IPS-18c (cell line): ENCODE results near the gene MRPS21.

Experiments
- H3K4me3 ChIP-seq: 2 replicates; pipeline ENCODE4 v1.7.0; 2013; ENCODE audit warnings: low read depth, mild to moderate bottlenecking, low read length, moderate library complexity; ENCODE audit not compliant: insufficient read depth
- H3K9me3 ChIP-seq: one replicate; pipeline ENCODE4 v1.6.1; 2013; ENCODE audit warnings: mild to moderate bottlenecking, low read length, moderate library complexity; ENCODE audit not compliant: control insufficient read depth, insufficient read depth

Gene MRPS21

DNA sequence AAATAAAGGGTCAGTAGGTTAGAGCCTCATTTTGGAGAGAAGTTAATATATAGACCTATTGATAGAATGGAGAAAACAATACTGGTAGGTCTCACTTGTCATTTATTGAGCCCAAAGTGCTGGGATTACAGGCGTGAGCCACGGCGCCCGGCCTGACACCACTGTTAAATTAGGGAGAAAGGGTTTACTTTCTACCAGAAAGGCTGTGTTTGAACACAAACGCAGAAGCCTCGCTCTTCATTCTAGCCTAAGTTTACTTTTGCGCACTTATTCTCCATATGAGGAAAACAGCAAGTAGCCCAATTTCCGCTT lies 27.0 kb downstream of the MRPS21 start:
- H3K9me3 ChIP-seq = no peaks in the 10 kb centered on the region
- no peak overlapping the region; the same call in 1 of the 2 replicates for H3K4me3 ChIP-seq

DNA sequence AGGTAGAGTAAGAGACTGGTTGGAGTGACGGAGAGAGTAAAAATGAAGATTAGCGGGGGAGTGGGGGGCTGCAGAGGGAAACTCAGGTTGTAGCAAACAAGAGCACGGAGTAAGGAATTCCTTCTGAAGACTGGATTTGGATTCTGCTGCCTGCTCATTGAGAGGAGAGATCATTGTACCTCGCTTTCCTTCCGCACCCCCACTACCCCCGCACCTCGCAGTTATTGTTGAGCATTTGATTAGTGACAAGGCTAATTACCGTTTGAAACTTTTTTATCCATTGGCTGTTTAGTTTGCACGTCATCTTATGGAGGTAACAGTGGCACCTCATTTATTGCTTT lies 28.1 kb downstream of the MRPS21 start:
- H3K4me3 ChIP-seq = peak overlapping the region; percentile 69
- H3K9me3 ChIP-seq = no peaks in the 10 kb centered on the region

DNA sequence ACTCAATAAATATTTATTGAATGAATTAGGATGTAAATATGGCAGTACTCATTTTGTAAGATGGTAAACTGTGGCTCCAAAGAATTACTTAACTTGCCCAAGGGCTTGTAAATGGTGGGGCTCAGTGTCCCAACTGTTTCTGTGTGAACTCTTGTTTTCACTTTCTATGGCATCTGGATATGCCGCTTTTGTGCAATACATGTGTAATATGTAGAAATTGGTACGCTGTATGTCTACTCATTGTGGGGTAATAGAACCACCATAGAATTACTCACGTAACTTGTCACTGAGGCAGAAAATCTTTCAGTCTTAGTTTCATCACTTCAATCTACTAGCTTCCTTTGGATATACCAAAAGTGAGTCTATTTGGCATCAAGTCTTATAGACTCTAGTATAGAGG lies 28.6 kb downstream of the MRPS21 start:
- Histone ChIP-seq H3K9me3 (no peaks in the 10 kb centered on the region), H3K4me3 (peak overlapping the region; percentile 69)

DNA sequence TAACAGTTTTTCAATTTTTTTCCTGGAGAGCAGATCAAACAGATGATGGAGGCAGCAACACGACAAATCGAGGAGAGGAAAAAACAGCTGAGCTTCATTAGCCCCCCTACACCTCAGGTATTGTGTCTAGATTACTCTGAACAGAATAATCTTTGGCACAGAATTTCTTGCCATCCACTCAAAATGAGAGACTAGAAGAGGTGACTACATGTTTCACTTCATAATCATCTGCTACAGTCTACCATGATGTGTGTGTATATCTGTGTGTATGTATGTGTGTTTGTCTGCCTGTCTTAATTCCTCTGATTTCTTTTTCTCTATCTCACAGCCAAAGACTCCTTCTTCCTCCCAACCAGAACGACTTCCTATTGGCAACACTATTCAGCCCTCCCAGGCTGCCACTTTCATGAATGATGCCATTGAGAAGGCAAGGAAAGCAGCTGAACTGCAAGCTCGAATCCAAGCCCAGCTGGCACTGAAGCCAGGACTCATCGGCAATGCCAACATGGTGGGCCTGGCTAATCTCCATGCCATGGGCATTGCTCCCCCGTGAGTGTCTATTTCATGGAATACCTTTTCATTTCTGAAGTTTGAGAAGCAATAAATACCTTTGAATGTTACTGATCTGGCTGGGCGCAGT lies 39.1 kb downstream of the MRPS21 start:
- Histone ChIP-seq H3K4me3 (no peak overlapping the region), H3K9me3 (no peaks in the 10 kb centered on the region)

DNA sequence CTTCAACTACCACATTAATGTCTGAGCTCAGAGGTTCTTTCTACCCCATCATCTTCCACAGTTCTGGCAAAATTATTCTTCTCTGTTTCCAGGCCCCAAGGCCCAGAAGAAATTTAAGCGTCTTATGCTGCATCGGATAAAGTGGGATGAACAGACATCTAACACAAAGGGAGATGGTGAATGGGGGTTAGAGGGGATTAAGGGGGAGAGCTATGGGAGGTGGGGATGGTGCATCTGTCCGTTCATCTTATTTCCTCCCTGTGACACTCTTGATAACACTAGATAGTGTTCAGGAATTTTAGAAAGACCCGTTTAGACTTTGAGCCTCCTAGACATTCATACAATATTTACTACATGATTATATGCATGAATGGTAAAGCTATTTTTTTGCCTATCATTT lies 52.7 kb downstream of the MRPS21 start:
- Histone ChIP-seq H3K9me3 (no peaks in the 10 kb centered on the region), H3K4me3 (no peak overlapping the region)

DNA sequence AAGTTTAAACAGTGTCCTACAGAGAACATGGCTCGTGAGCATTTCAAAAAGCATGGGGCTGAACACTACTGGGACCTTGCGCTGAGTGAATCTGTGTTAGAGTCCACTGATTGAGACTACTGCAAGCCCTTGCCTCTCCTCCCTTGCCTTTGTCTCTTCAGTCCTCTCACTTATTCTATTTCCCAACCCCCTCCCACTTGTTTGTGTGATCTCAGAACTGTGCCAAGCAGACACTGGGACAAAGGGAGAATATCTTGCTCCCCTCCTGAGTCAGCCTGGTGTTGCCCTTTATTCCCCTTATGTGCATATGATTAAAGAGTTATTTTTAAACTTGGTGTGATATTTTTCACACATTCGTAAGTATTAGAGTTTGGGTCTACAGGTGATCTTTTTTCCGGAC lies 59.2 kb downstream of the MRPS21 start:
- H3K4me3 ChIP-seq = no peak overlapping the region

More for the DNA sequence above, 59.2 kb downstream of the MRPS21 start:
- no peaks in the 10 kb centered on the region for H3K9me3 ChIP-seq
